Measurements from ENCODE around the gene TMEM92. TPM values are rescaled to one million over a fixed set of nuclear protein-coding genes. Genes with fewer than 3 reads are reported as not detected.

Gene TMEM92
- total RNA-seq, 1 experiment from 2014 or later = 6.6 TPM

GRCh38 chr17:50276588-50277356, 2.5 kb downstream of the TMEM92 start:
- ChIA-PET POLR2A (no interaction called here), CTCF (interaction anchor here (8.9 kb wide), 1 partner anchor 76 kb away, joined by 152 read pairs; the partner anchor contains the start of gene COL1A1), RAD21 (ENCODE audit: low non-redundant PET in 1 of 2, low total read pairs in 2 of 2, uncharacterized antibody in 2 of 2, unreplicated experiment in 2 of 2) (no interaction called here)
- intact Hi-C loops (cut with micrococcal nuclease) = no loop called here
- Histone ChIP-seq H3K36me3 (ENCODE audit: control insufficient read depth in 1 of 2, insufficient read depth in 2 of 2, low read length in 2 of 2) (no peaks in the 10 kb centered on the region), H3K4me2 (ENCODE audit: low read length) (peak overlapping the region; percentile 13; the same call in 1 of the 2 replicates), H3K4me1 (ENCODE audit: control insufficient read depth in 1 of 2, insufficient read depth in 2 of 2, low read length in 2 of 2) (peaks cover 41 to 71% of the 10 kb centered on the region in 2 experiments), H3K79me2 (ENCODE audit: insufficient read depth, low read length) (no peaks in the 10 kb centered on the region), H3K4me3 (replicated peaks in 1 of 2; ENCODE audit: low read depth in 1 of 2, low read length in 2 of 2) (no peak overlapping the region), H4K20me1 (ENCODE audit: insufficient read depth) (no peaks in the 10 kb centered on the region), H3K27me3 (ENCODE audit: insufficient read depth, low read length) (no peaks in the 10 kb centered on the region), H3K9me2 (ENCODE audit: insufficient read depth) (no peaks in the 10 kb centered on the region), H3K9me3 (ENCODE audit: control insufficient read depth in 1 of 2, insufficient read depth in 1 of 2, low read depth in 1 of 2, low read length in 2 of 2) (no peaks in the 10 kb centered on the region), H3K27ac (ENCODE audit: low read depth, low read length) (no peak overlapping the region), H2AFZ (ENCODE audit: low read depth, low read length, poor library complexity, severe bottlenecking) (no peak overlapping the region), H3K9ac (ENCODE audit: low read length) (no peak overlapping the region)
- BruUV-seq (replicated peaks) = no TSS peak
- ATAC-seq (no peak), DNase-seq (ENCODE audit: low read depth, low spot score) (no peak)
- no peak for TF ChIP-seq YY1 (IDR thresholded peaks at IDR 0.05; ENCODE audit: extremely low read depth, insufficient replicate concordance, low read depth, low read length)
- TF ChIP-seq ZBTB33 (IDR thresholded peaks at IDR 0.05; ENCODE audit: extremely low read depth, insufficient replicate concordance, low read length) = no peak
- TF ChIP-seq REST (IDR thresholded peaks at IDR 0.05; ENCODE audit: low read depth) = no peak
- TF ChIP-seq MAX (IDR thresholded peaks at IDR 0.05) = no peak
- no peak for TF ChIP-seq EZH2 (IDR thresholded peaks at IDR 0.05)
